Erythroblast (primary cell): ENCODE results near the gene FRRS1.

Source experiments
- GATA1 ChIP-seq: IDR thresholded peaks from 2 replicates; pipeline ENCODE4 v1.6.1; 2011; ENCODE audit warnings: low read depth, mild to moderate bottlenecking, control low read depth, low read length, moderate library complexity
- POLR2A ChIP-seq: IDR thresholded peaks from 2 replicates; pipeline ENCODE4 v1.6.1; 2011; ENCODE audit warnings: mild to moderate bottlenecking, low read length

GRCh38 chr1:99662539-99663080 lies 103.8 kb downstream of the FRRS1 start:
- no peak for TF ChIP-seq POLR2A
- TF ChIP-seq GATA1 = no peak
